GM23338 (cell line): Measurements from ENCODE around the gene MYO5B. TPM values are rescaled to one million over a fixed set of nuclear protein-coding genes. Genes with fewer than 3 reads are reported as not detected.

Source experiments
- ATAC-seq: fragments of 200-7000 bp; cut with Tn5 transposase; 3 replicates; pipeline ENCODE4 v1.9.1; 2020
- DNase-seq: peaks from one replicate; pipeline ENCODE4 v3.0.0-alpha.2; 2015; ENCODE audit warnings: low spot score
- H2AFZ ChIP-seq: fragments of 200-600 bp; sonication (generic); 2 replicates; pipeline ENCODE4 v1.8.0; 2016; ENCODE audit warnings: antibody characterized with exemption, mild to moderate bottlenecking, moderate library complexity
- H3F3A ChIP-seq: fragments of 200-600 bp; sonication (generic); replicated peaks from 2 replicates; pipeline ENCODE4 v1.8.0; 2017; ENCODE audit warnings: antibody characterized with exemption, mixed run types, low read depth
- H3K27ac ChIP-seq: fragments of 200-600 bp; sonication (generic); 2 replicates; pipeline ENCODE4 v1.6.1; 2016; ENCODE audit warnings: low read depth
- H3K27me3 ChIP-seq: fragments of 200-600 bp; sonication (generic); 2 replicates; pipeline ENCODE4 v1.8.0; 2016; ENCODE audit warnings: mild to moderate bottlenecking, mixed run types, moderate library complexity; ENCODE audit not compliant: insufficient read depth
- H3K36me3 ChIP-seq: fragments of 200-600 bp; sonication (generic); 2 replicates; pipeline ENCODE4 v1.8.0; 2016; ENCODE audit warnings: mild to moderate bottlenecking; ENCODE audit not compliant: insufficient read depth
- H3K4me1 ChIP-seq: fragments of 200-600 bp; sonication (generic); 2 replicates; pipeline ENCODE4 v1.8.0; 2016; ENCODE audit warnings: mild to moderate bottlenecking, moderate library complexity; ENCODE audit not compliant: insufficient read depth
- H3K4me2 ChIP-seq: fragments of 200-600 bp; sonication (generic); 2 replicates; pipeline ENCODE4 v1.7.1; 2017; ENCODE audit warnings: mixed run types
- H3K4me3 ChIP-seq: fragments of 200-600 bp; sonication (generic); 2 replicates; pipeline ENCODE4 v1.6.1; 2016; ENCODE audit warnings: mixed run types
- H3K79me2 ChIP-seq: fragments of 200-600 bp; sonication (generic); replicated peaks from 2 replicates; pipeline ENCODE4 v1.8.0; 2017; ENCODE audit warnings: mild to moderate bottlenecking; ENCODE audit not compliant: insufficient read depth
- H3K9me2 ChIP-seq: fragments of 200-600 bp; sonication (generic); 2 replicates; pipeline ENCODE4 v1.8.0; 2017; ENCODE audit not compliant: insufficient read depth
- H4K20me1 ChIP-seq: fragments of 200-600 bp; sonication (generic); replicated peaks from 2 replicates; pipeline ENCODE4 v1.8.0; 2017; ENCODE audit warnings: mild to moderate bottlenecking; ENCODE audit not compliant: insufficient read depth
- H3K27ac Mint-ChIP-seq: 2 replicates; pipeline ENCODE4 v1.8.0; 2020; ENCODE audit warnings: inconsistent platforms, mild to moderate bottlenecking, moderate library complexity, mixed read lengths
- H3K27me3 Mint-ChIP-seq: 3 replicates; pipeline ENCODE4 v1.8.0; 2022; ENCODE audit warnings: low read depth, mild to moderate bottlenecking, moderate library complexity, mixed read lengths, inconsistent platforms; ENCODE audit not compliant: insufficient read depth, poor library complexity
- H3K36me3 Mint-ChIP-seq: 3 replicates; pipeline ENCODE4 v1.8.0; 2021; ENCODE audit warnings: low read depth, mild to moderate bottlenecking, inconsistent platforms, moderate library complexity, mixed read lengths
- H3K4me1 Mint-ChIP-seq: 3 replicates; pipeline ENCODE4 v1.8.0; 2020; ENCODE audit warnings: mild to moderate bottlenecking, inconsistent platforms, mixed read lengths
- H3K4me3 Mint-ChIP-seq: 3 replicates; pipeline ENCODE4 v1.8.0; 2021; ENCODE audit warnings: moderate library complexity, mild to moderate bottlenecking, inconsistent platforms, mixed read lengths
- H3K9me3 Mint-ChIP-seq: 3 replicates; pipeline ENCODE4 v1.8.0; 2020; ENCODE audit warnings: moderate library complexity, mild to moderate bottlenecking, inconsistent platforms, mixed read lengths
- EZH2 ChIP-seq: fragments of 200-600 bp; sonication (generic); IDR thresholded peaks from one replicate; pipeline ENCODE4 v1.8.0; 2017; ENCODE audit warnings: antibody characterized with exemption, mild to moderate bottlenecking, low read depth; ENCODE audit not compliant: unreplicated experiment
- ZNF114 ChIP-seq: fragments of 250-450 bp; sonication (Bioruptor Pico); IDR thresholded peaks from 2 replicates; pipeline ENCODE4 v1.5.0; 2020; ENCODE audit warnings: mild to moderate bottlenecking, moderate library complexity
- ZNF331 ChIP-seq: fragments of 250-450 bp; sonication (Bioruptor Pico); IDR thresholded peaks from 2 replicates; pipeline ENCODE4 v1.5.0; 2020; ENCODE audit warnings: low read depth, mild to moderate bottlenecking, moderate library complexity
- polyA plus RNA-seq: library from polyadenylated mRNA; unstranded; fragments of >200 nt; fragmentation: Nextera tagmentation; extraction: Ambion mirVana; gene quantifications from 2 replicates; pipeline ENCODE4 v1.2.1, GENCODE V29; 2016
- total RNA-seq: library from RNA; depleted of rRNA; stranded (reverse); fragments of >200 nt; shearing (Covaris generic); gene quantifications from 2 replicates; pipeline ENCODE4 v1.2.3, GENCODE V29; 2014
- TF ChIP-seq, protein P1 (sequence below): fragments of 250-450 bp; sonication (Bioruptor Pico); IDR thresholded peaks from 2 replicates; pipeline ENCODE4 v1.5.0; 2020; ENCODE audit warnings: mild to moderate bottlenecking, moderate library complexity
- TF ChIP-seq, protein P2 (sequence below): IDR thresholded peaks from one replicate; pipeline ENCODE4 v1.6.1; 2018; ENCODE audit warnings: antibody characterized with exemption; ENCODE audit not compliant: unreplicated experiment

Gene MYO5B
- total and polyA plus RNA-seq, 2 experiments from 2014 or later = 3.2 to 19.1 TPM

DNA sequence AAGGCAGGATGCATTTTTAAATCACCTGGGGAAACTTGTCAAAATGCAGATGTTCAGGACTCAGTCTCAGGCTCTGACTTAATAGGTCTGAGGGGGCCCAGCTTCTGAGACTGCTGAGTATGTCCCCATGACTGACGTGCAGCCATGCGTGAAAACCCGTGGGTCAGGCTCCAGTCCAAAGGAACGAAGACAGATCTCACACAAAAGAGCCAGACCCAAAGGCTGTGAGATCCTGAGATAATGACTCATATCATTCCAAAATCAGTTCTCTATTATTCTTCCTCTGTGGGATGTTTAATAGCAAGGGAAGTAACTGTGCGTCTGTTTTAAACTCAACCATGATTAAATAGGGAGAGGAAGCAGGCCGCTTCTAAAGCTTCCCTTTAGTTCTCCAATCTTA is 274.2 kb downstream of the MYO5B start (continued):
- TF ChIP-seq, protein P1, sequence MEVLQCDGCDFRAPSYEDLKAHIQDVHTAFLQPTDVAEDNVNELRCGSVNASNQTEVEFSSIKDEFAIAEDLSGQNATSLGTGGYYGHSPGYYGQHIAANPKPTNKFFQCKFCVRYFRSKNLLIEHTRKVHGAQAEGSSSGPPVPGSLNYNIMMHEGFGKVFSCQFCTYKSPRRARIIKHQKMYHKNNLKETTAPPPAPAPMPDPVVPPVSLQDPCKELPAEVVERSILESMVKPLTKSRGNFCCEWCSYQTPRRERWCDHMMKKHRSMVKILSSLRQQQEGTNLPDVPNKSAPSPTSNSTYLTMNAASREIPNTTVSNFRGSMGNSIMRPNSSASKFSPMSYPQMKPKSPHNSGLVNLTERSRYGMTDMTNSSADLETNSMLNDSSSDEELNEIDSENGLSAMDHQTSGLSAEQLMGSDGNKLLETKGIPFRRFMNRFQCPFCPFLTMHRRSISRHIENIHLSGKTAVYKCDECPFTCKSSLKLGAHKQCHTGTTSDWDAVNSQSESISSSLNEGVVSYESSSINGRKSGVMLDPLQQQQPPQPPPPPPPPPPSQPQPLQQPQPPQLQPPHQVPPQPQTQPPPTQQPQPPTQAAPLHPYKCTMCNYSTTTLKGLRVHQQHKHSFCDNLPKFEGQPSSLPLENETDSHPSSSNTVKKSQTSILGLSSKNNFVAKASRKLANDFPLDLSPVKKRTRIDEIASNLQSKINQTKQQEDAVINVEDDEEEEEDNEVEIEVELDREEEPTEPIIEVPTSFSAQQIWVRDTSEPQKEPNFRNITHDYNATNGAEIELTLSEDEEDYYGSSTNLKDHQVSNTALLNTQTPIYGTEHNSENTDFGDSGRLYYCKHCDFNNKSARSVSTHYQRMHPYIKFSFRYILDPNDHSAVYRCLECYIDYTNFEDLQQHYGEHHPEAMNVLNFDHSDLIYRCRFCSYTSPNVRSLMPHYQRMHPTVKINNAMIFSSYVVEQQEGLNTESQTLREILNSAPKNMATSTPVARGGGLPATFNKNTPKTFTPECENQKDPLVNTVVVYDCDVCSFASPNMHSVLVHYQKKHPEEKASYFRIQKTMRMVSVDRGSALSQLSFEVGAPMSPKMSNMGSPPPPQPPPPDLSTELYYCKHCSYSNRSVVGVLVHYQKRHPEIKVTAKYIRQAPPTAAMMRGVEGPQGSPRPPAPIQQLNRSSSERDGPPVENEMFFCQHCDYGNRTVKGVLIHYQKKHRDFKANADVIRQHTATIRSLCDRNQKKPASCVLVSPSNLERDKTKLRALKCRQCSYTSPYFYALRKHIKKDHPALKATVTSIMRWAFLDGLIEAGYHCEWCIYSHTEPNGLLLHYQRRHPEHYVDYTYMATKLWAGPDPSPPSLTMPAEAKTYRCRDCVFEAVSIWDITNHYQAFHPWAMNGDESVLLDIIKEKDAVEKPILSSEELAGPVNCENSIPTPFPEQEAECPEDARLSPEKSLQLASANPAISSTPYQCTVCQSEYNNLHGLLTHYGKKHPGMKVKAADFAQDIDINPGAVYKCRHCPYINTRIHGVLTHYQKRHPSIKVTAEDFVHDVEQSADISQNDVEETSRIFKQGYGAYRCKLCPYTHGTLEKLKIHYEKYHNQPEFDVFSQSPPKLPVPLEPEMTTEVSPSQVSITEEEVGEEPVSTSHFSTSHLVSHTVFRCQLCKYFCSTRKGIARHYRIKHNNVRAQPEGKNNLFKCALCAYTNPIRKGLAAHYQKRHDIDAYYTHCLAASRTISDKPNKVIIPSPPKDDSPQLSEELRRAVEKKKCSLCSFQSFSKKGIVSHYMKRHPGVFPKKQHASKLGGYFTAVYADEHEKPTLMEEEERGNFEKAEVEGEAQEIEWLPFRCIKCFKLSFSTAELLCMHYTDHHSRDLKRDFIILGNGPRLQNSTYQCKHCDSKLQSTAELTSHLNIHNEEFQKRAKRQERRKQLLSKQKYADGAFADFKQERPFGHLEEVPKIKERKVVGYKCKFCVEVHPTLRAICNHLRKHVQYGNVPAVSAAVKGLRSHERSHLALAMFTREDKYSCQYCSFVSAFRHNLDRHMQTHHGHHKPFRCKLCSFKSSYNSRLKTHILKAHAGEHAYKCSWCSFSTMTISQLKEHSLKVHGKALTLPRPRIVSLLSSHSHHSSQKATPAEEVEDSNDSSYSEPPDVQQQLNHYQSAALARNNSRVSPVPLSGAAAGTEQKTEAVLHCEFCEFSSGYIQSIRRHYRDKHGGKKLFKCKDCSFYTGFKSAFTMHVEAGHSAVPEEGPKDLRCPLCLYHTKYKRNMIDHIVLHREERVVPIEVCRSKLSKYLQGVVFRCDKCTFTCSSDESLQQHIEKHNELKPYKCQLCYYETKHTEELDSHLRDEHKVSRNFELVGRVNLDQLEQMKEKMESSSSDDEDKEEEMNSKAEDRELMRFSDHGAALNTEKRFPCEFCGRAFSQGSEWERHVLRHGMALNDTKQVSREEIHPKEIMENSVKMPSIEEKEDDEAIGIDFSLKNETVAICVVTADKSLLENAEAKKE = no peak
- TF ChIP-seq, protein P2, sequence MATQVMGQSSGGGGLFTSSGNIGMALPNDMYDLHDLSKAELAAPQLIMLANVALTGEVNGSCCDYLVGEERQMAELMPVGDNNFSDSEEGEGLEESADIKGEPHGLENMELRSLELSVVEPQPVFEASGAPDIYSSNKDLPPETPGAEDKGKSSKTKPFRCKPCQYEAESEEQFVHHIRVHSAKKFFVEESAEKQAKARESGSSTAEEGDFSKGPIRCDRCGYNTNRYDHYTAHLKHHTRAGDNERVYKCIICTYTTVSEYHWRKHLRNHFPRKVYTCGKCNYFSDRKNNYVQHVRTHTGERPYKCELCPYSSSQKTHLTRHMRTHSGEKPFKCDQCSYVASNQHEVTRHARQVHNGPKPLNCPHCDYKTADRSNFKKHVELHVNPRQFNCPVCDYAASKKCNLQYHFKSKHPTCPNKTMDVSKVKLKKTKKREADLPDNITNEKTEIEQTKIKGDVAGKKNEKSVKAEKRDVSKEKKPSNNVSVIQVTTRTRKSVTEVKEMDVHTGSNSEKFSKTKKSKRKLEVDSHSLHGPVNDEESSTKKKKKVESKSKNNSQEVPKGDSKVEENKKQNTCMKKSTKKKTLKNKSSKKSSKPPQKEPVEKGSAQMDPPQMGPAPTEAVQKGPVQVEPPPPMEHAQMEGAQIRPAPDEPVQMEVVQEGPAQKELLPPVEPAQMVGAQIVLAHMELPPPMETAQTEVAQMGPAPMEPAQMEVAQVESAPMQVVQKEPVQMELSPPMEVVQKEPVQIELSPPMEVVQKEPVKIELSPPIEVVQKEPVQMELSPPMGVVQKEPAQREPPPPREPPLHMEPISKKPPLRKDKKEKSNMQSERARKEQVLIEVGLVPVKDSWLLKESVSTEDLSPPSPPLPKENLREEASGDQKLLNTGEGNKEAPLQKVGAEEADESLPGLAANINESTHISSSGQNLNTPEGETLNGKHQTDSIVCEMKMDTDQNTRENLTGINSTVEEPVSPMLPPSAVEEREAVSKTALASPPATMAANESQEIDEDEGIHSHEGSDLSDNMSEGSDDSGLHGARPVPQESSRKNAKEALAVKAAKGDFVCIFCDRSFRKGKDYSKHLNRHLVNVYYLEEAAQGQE = no peak
- TF ChIP-seq ZNF331 (CRISPR knock-in tag) = no peak

DNA sequence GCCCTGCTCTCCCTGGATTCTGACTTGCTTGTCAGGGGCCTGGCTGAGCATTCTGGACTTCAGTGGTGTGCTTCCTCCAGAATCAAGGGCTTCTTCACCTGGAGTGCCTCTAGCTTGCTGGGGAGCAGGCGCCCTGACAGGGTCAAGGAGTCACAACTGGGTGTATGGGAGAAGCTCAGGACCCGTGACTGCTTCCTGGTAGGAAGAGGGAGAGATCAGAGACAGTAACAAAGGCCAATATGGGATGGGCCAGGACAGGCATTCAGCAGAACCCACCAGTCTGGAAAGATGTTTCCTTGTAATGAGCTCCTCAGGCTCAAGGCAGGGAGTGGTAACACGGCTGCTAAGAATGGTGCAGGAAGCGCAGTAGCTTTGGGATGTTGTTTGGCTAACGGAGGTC is 277.2 kb downstream of the MYO5B start:
- H2AFZ ChIP-seq = no peak overlapping the region
- no peaks in the 10 kb centered on the region for H3F3A ChIP-seq
- H3K4me1 Mint-ChIP-seq = peaks cover 11% of the 10 kb centered on the region
- H4K20me1 ChIP-seq = no peaks in the 10 kb centered on the region
- H3K4me1 ChIP-seq = no peaks in the 10 kb centered on the region
- ATAC-seq (no peak), DNase-seq (no peak)
- H3K27me3 Mint-ChIP-seq = peaks cover 11% of the 10 kb centered on the region
- no peaks in the 10 kb centered on the region for H3K27me3 ChIP-seq
- 0 out of 2 replicates have a peak, but pooled peaks cover under 1% of the 10 kb centered on the region for H3K36me3 ChIP-seq
- peaks cover 7% of the 10 kb centered on the region; the same call in 1 of the 2 replicates for H3K9me2 ChIP-seq
- no peak overlapping the region for H3K27ac ChIP-seq
- H3K79me2 ChIP-seq = no peaks in the 10 kb centered on the region
- no peak overlapping the region for H3K4me3 ChIP-seq
- no peak for TF ChIP-seq ZNF114 (CRISPR knock-in tag)
- no peak for TF ChIP-seq EZH2
- H3K4me3 Mint-ChIP-seq = no peak overlapping the region
- peaks cover 6% of the 10 kb centered on the region; the same call in 1 of the 3 replicates for H3K36me3 Mint-ChIP-seq
- H3K4me2 ChIP-seq = no peak overlapping the region
- H3K9me3 Mint-ChIP-seq = peaks cover 5% of the 10 kb centered on the region; the same call in 2 of the 3 replicates
- no peak overlapping the region for H3K27ac Mint-ChIP-seq
